ENCODE data around the gene DSG3.
"Not testable (repeated sequence)": the region's sequence is repeated elsewhere in the genome, so short reads cannot be mapped to it uniquely, and the experiment has no call there.

DNA sequence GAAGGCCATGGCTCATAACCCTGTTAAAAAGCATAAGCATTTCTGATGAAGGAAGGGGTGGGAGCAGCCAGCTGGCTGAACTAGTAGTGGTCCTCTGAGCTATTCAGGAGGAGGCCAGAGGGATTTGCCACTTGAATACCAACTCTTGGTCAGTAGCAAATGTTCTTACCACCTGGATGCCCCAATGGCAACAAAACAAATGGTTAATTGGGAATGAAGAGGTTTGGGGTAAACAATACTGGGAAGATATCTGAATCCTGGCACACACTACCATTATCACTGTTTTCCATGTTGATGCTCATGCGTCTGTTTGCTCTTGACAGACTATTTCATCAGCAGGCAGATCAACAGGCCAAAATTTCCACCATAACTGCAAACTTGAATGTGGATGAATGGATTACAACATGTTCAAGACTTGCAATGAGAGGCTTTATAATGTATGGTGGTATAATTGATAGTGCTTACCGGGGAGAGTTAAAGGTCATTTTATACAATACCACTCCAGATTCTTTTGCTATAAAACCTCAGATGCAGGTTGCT, 47.2 kb downstream of the DSG3 start:
- TF ChIP-seq POLR2A (IDR thresholded peaks at IDR 0.05) = not testable (repeated sequence)
- TF ChIP-seq, protein P1, sequence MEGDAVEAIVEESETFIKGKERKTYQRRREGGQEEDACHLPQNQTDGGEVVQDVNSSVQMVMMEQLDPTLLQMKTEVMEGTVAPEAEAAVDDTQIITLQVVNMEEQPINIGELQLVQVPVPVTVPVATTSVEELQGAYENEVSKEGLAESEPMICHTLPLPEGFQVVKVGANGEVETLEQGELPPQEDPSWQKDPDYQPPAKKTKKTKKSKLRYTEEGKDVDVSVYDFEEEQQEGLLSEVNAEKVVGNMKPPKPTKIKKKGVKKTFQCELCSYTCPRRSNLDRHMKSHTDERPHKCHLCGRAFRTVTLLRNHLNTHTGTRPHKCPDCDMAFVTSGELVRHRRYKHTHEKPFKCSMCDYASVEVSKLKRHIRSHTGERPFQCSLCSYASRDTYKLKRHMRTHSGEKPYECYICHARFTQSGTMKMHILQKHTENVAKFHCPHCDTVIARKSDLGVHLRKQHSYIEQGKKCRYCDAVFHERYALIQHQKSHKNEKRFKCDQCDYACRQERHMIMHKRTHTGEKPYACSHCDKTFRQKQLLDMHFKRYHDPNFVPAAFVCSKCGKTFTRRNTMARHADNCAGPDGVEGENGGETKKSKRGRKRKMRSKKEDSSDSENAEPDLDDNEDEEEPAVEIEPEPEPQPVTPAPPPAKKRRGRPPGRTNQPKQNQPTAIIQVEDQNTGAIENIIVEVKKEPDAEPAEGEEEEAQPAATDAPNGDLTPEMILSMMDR (IDR thresholded peaks at IDR 0.05) = not testable (repeated sequence)
